HepG2 (cell line): ENCODE measurements around the gene NTF3. TPM values are rescaled to one million over a fixed set of nuclear protein-coding genes. Genes with fewer than 3 reads are reported as not detected.

ENCODE experiments used
- ATAC-seq: fragments of 200-7000 bp; cut with Tn5 transposase; 3 replicates; pipeline ENCODE4 v1.9.1; 2020; ENCODE audit warnings: mild to moderate bottlenecking, moderate library complexity
- BruUV-seq: library from RNA; stranded (reverse); fragments of 400-500 nt; replicated peaks from 2 replicates; lab custom pipeline; 2021; lab: Mats Ljungman, UMichigan
- CTCF ChIA-PET: fragments of 300-600 bp; formaldehyde crosslinking; extraction: SDS; loops from one replicate; lab custom pipeline; 2021; ENCODE audit warnings: low total read pairs, inconsistent platforms, low intra/inter-chr PET ratio; lab: Yijun Ruan, JAX
- POLR2A ChIA-PET: fragments of 350-600 bp; sonication (Branson Sonifier 250); formaldehyde crosslinking; loops from one replicate; lab custom pipeline; 2020; ENCODE audit warnings: antibody characterized with exemption, inconsistent platforms; lab: Yijun Ruan, JAX
- DNase-seq: peaks from one replicate; pipeline ENCODE4 v3.0.0-alpha.2; 2015; ENCODE audit warnings: low spot score
- FAIRE-seq: peaks from 3 replicates; lab custom pipeline; 2011; peaks lifted over from hg19 to GRCh38; lab: Jason Lieb, UNC
- H2AFZ ChIP-seq: one replicate; pipeline ENCODE4 v1.6.1; 2011; ENCODE audit warnings: low read length, inconsistent platforms
- H3K27ac ChIP-seq: fragments of 300-600 bp; 3 replicates; pipeline ENCODE4 v1.8.0; 2011; ENCODE audit warnings: mixed run types, mild to moderate bottlenecking, mixed read lengths, low read length, inconsistent platforms; ENCODE audit not compliant: insufficient read depth; ENCODE audit errors: extremely low read length
- H3K27me3 ChIP-seq, 2 experiments: fragments of 200-600 bp in 1 of 2; 2 replicates in 1 of 2; 3 replicates in 1 of 2; pipeline versions ENCODE4 v1.6.0 to v1.8.0; 2011; ENCODE audit warnings: low read length in 2 of 2, mild to moderate bottlenecking in 2 of 2, moderate library complexity in 2 of 2, inconsistent platforms in 1 of 2; ENCODE audit not compliant: insufficient read depth in 2 of 2, control insufficient read depth in 1 of 2
- H3K36me3 ChIP-seq, 2 experiments: fragments of 200-600 bp in 1 of 2; replicated peaks in 1 of 2; 2 replicates in 1 of 2; 3 replicates in 1 of 2; pipeline versions ENCODE4 v1.5.1 to v1.8.0; 2011; ENCODE audit warnings: low read length in 2 of 2, inconsistent platforms in 1 of 2; ENCODE audit not compliant: insufficient read depth in 2 of 2, control insufficient read depth in 1 of 2
- H3K4me1 ChIP-seq: 2 replicates; pipeline ENCODE4 v1.5.1; 2012; ENCODE audit warnings: low read length, inconsistent platforms; ENCODE audit not compliant: insufficient read depth
- H3K4me2 ChIP-seq: 2 replicates; pipeline ENCODE4 v1.6.0; 2011; ENCODE audit warnings: low read depth, low read length, inconsistent platforms
- H3K4me3 ChIP-seq, 3 experiments: fragments of 200-600 bp in 1 of 3; sonication (generic), shearing (Covaris generic) in 1 of 3; replicated peaks in 1 of 3; 2 replicates each; pipeline ENCODE4 v1.5.1; 2011 to 2016; ENCODE audit warnings: low read length in 3 of 3, inconsistent platforms in 2 of 3, low read depth in 2 of 3, mild to moderate bottlenecking in 2 of 3, control low read depth in 1 of 3, mixed read lengths in 1 of 3; ENCODE audit not compliant: insufficient read depth in 1 of 3
- H3K79me2 ChIP-seq: one replicate; pipeline ENCODE4 v1.6.1; 2011; ENCODE audit warnings: low read length, inconsistent platforms; ENCODE audit not compliant: insufficient read depth
- H3K9ac ChIP-seq: 2 replicates; pipeline ENCODE4 v1.6.0; 2011; ENCODE audit warnings: mild to moderate bottlenecking, low read depth, low read length, inconsistent platforms; ENCODE audit not compliant: insufficient read depth
- H3K9me3 ChIP-seq: 2 replicates; pipeline ENCODE4 v1.5.1; 2012; ENCODE audit warnings: mild to moderate bottlenecking, low read length
- H4K20me1 ChIP-seq: 2 replicates; pipeline ENCODE4 v1.6.0; 2011; ENCODE audit warnings: inconsistent platforms, mild to moderate bottlenecking, low read length, moderate library complexity; ENCODE audit not compliant: insufficient read depth
- ATF1 ChIP-seq: IDR thresholded peaks from 2 replicates; pipeline ENCODE4 v1.6.1; 2016; ENCODE audit warnings: mild to moderate bottlenecking, control low read depth
- FOXA1 ChIP-seq, 2 experiments: fragments of 450-650 bp in 1 of 2; sonication (generic) in 1 of 2; formaldehyde crosslinking in 1 of 2; IDR thresholded peaks; 2 replicates each; pipeline versions ENCODE4 v1.4.0 to v1.6.1; 2016 to 2020; ENCODE audit warnings: missing genetic modification reagents in 1 of 2
- PITX1 ChIP-seq: sonication (generic); formaldehyde crosslinking; IDR thresholded peaks from 2 replicates; pipeline ENCODE4 v1.5.1; 2020; ENCODE audit warnings: mild to moderate bottlenecking, missing genetic modification reagents
- SP2 ChIP-seq: sonication (generic); formaldehyde crosslinking; IDR thresholded peaks from 2 replicates; pipeline ENCODE4 v1.5.1; 2020; ENCODE audit warnings: mild to moderate bottlenecking, missing genetic modification reagents
- STAG1 ChIP-seq: sonication (generic); formaldehyde crosslinking; IDR thresholded peaks from 2 replicates; pipeline ENCODE4 v1.4.0; 2020; ENCODE audit warnings: missing genetic modification reagents
- SYNCRIP ChIP-seq: fragments of 200-400 bp; formaldehyde crosslinking; IDR thresholded peaks from 2 replicates; pipeline ENCODE4 v1.6.1; 2018; ENCODE audit warnings: mild to moderate bottlenecking, low read depth, low read length; ENCODE audit not compliant: insufficient read depth
- ZNF350 ChIP-seq: sonication (generic); formaldehyde crosslinking; IDR thresholded peaks from 2 replicates; pipeline ENCODE4 v1.4.0; 2020; ENCODE audit warnings: mild to moderate bottlenecking, low read depth, missing genetic modification reagents, borderline replicate concordance
- ZNF713 ChIP-seq: sonication (generic); formaldehyde crosslinking; IDR thresholded peaks from 2 replicates; pipeline ENCODE4 v1.4.0; 2020; ENCODE audit warnings: mild to moderate bottlenecking, missing genetic modification reagents
- WGBS: methylation state at CpG from one replicate; pipeline ENCODE4 v1.1.6; 2017; ENCODE audit warnings: low lambda C conversion rate; 5-methylcytosine and 5-hydroxymethylcytosine counted together
- in situ Hi-C: cut with HindIII; loops from 2 replicates; pipeline ENCODE4 v1.10.0; 2017; ENCODE audit warnings: low pct_unique_long_range_greater_than_20kb; ENCODE audit not compliant: extremely low pct_ligation_motif_present
- intact Hi-C: fragments of 100-400 bp; cut with micrococcal nuclease; formaldehyde crosslinking; loops from one replicate; pipeline ENCODE4 v1.10.0; 2022; ENCODE audit not compliant: unreplicated experiment
- polyA plus RNA-seq, 8 experiments: library from polyadenylated mRNA; depleted of rRNA in 3 of 8; stranded (reverse) in 7 of 8; unstranded in 1 of 8; fragments of >200 nt; fragmentation: Illumina TruSeq in 4 of 8; extraction: Trizol in 4 of 8; gene quantifications; 2 replicates each; pipeline versions ENCODE4 v1.2.1 to v1.2.3, GENCODE V29; 2011 to 2016; ENCODE audit warnings: low read depth in 4 of 8, missing spikeins in 1 of 8, mixed read lengths in 1 of 8; ENCODE audit not compliant: insufficient read depth in 1 of 8
- total RNA-seq, 5 experiments: library from RNA; depleted of rRNA; stranded (reverse); fragments of >200 nt; fragmentation: Illumina TruSeq; extraction: Trizol; gene quantifications; 2 replicates each; pipeline ENCODE4 v1.2.3, GENCODE V29; 2016; ENCODE audit warnings: low read depth in 1 of 5
- TF ChIP-seq, protein P1 (sequence below): sonication (generic); formaldehyde crosslinking; IDR thresholded peaks from 2 replicates; pipeline ENCODE4 v1.4.0; 2020; ENCODE audit warnings: mild to moderate bottlenecking, missing genetic modification reagents
- TF ChIP-seq, protein P2 (sequence below): sonication (generic); formaldehyde crosslinking; IDR thresholded peaks from 2 replicates; pipeline ENCODE4 v1.4.0; 2020; ENCODE audit warnings: missing genetic modification reagents, borderline replicate concordance
- TF ChIP-seq, protein P3 (sequence below): IDR thresholded peaks from 2 replicates; pipeline ENCODE4 v1.4.0; 2020; ENCODE audit warnings: mild to moderate bottlenecking, missing genetic modification reagents
- TF ChIP-seq, protein P4 (sequence below): sonication (generic); formaldehyde crosslinking; IDR thresholded peaks from 2 replicates; pipeline ENCODE4 v1.9.0; 2022; ENCODE audit warnings: low read depth, missing genetic modification reagents
- TF ChIP-seq, protein P5 (sequence below): sonication (generic); formaldehyde crosslinking; IDR thresholded peaks from 2 replicates; pipeline ENCODE4 v1.4.0; 2020; ENCODE audit warnings: missing genetic modification reagents

NTF3 gene
- total and polyA plus RNA-seq, 2 of the 13 experiments (the other 11 are each of a cell fraction or from before 2014, with no cell fraction given): not detected

DNA sequence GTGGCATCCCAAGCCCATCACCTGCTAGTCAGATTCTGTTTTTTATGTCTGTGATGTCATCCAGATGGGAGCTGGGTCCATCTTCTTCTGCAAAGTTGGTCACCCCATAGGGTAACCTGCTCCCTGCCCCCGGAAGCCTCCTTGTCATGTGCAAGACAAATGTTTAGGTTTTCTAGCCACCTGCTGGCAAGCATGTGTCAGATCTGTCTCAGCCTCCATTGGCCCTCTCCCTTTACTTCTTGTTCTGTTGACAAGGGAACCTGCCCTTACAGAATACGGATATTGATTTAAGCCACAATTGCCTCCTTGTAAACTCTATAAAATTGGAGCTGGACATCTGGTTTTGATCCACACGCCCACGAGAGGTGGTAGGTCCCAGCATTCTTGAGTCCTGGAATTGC is 7.5 kb downstream of the NTF3 start:
- H4K20me1 ChIP-seq: no peaks in the 10 kb centered on the region
- H3K4me1 ChIP-seq: no peaks in the 10 kb centered on the region
- DNase-seq (no peak), FAIRE-seq (no peak), ATAC-seq (no peak)
- intact Hi-C loops: no loop called here
- no peaks in the 10 kb centered on the region for H3K36me3 ChIP-seq
- H3K27ac ChIP-seq: no peak overlapping the region
- in situ Hi-C loops: no loop called here
- BruUV-seq: no TSS peak
- no peak overlapping the region for H3K4me3 ChIP-seq
- H3K9ac ChIP-seq: no peak overlapping the region
- peaks cover under 1 to 8% of the 10 kb centered on the region in 2 experiments; a peak in 2 of 5 replicates for H3K27me3 ChIP-seq
- ChIA-PET CTCF (no interaction called here), POLR2A (no interaction called here)
- no peak overlapping the region for H2AFZ ChIP-seq
- 0% methylated on average over 4 of the region's 4 CpGs for WGBS
- H3K79me2 ChIP-seq: no peaks in the 10 kb centered on the region
- H3K4me2 ChIP-seq: no peak overlapping the region
- no peaks in the 10 kb centered on the region for H3K9me3 ChIP-seq
- TF ChIP-seq, protein P1, sequence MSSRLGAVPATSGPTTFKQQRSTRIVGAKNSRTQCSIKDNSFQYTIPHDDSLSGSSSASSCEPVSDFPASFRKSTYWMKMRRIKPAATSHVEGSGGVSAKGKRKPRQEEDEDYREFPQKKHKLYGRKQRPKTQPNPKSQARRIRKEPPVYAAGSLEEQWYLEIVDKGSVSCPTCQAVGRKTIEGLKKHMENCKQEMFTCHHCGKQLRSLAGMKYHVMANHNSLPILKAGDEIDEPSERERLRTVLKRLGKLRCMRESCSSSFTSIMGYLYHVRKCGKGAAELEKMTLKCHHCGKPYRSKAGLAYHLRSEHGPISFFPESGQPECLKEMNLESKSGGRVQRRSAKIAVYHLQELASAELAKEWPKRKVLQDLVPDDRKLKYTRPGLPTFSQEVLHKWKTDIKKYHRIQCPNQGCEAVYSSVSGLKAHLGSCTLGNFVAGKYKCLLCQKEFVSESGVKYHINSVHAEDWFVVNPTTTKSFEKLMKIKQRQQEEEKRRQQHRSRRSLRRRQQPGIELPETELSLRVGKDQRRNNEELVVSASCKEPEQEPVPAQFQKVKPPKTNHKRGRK (CRISPR knock-in tag): no peak
- TF ChIP-seq ATF1: no peak
- no peak for TF ChIP-seq ZNF713 (CRISPR knock-in tag)
- no peak for TF ChIP-seq FOXA1 (IDR thresholded peaks at IDR 0.05)
- TF ChIP-seq FOXA1 (CRISPR knock-in tag; IDR thresholded peaks at IDR 0.05): no peak
- TF ChIP-seq STAG1: no peak
- TF ChIP-seq, protein P2, sequence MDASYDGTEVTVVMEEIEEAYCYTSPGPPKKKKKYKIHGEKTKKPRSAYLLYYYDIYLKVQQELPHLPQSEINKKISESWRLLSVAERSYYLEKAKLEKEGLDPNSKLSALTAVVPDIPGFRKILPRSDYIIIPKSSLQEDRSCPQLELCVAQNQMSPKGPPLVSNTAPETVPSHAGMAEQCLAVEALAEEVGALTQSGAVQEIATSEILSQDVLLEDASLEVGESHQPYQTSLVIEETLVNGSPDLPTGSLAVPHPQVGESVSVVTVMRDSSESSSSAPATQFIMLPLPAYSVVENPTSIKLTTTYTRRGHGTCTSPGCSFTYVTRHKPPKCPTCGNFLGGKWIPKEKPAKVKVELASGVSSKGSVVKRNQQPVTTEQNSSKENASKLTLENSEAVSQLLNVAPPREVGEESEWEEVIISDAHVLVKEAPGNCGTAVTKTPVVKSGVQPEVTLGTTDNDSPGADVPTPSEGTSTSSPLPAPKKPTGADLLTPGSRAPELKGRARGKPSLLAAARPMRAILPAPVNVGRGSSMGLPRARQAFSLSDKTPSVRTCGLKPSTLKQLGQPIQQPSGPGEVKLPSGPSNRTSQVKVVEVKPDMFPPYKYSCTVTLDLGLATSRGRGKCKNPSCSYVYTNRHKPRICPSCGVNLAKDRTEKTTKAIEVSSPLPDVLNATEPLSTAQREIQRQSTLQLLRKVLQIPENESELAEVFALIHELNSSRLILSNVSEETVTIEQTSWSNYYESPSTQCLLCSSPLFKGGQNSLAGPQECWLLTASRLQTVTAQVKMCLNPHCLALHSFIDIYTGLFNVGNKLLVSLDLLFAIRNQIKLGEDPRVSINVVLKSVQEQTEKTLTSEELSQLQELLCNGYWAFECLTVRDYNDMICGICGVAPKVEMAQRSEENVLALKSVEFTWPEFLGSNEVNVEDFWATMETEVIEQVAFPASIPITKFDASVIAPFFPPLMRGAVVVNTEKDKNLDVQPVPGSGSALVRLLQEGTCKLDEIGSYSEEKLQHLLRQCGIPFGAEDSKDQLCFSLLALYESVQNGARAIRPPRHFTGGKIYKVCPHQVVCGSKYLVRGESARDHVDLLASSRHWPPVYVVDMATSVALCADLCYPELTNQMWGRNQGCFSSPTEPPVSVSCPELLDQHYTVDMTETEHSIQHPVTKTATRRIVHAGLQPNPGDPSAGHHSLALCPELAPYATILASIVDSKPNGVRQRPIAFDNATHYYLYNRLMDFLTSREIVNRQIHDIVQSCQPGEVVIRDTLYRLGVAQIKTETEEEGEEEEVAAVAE: no peak
- TF ChIP-seq, protein P3, sequence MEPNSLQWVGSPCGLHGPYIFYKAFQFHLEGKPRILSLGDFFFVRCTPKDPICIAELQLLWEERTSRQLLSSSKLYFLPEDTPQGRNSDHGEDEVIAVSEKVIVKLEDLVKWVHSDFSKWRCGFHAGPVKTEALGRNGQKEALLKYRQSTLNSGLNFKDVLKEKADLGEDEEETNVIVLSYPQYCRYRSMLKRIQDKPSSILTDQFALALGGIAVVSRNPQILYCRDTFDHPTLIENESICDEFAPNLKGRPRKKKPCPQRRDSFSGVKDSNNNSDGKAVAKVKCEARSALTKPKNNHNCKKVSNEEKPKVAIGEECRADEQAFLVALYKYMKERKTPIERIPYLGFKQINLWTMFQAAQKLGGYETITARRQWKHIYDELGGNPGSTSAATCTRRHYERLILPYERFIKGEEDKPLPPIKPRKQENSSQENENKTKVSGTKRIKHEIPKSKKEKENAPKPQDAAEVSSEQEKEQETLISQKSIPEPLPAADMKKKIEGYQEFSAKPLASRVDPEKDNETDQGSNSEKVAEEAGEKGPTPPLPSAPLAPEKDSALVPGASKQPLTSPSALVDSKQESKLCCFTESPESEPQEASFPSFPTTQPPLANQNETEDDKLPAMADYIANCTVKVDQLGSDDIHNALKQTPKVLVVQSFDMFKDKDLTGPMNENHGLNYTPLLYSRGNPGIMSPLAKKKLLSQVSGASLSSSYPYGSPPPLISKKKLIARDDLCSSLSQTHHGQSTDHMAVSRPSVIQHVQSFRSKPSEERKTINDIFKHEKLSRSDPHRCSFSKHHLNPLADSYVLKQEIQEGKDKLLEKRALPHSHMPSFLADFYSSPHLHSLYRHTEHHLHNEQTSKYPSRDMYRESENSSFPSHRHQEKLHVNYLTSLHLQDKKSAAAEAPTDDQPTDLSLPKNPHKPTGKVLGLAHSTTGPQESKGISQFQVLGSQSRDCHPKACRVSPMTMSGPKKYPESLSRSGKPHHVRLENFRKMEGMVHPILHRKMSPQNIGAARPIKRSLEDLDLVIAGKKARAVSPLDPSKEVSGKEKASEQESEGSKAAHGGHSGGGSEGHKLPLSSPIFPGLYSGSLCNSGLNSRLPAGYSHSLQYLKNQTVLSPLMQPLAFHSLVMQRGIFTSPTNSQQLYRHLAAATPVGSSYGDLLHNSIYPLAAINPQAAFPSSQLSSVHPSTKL (CRISPR knock-in tag): no peak
- TF ChIP-seq, protein P4, sequence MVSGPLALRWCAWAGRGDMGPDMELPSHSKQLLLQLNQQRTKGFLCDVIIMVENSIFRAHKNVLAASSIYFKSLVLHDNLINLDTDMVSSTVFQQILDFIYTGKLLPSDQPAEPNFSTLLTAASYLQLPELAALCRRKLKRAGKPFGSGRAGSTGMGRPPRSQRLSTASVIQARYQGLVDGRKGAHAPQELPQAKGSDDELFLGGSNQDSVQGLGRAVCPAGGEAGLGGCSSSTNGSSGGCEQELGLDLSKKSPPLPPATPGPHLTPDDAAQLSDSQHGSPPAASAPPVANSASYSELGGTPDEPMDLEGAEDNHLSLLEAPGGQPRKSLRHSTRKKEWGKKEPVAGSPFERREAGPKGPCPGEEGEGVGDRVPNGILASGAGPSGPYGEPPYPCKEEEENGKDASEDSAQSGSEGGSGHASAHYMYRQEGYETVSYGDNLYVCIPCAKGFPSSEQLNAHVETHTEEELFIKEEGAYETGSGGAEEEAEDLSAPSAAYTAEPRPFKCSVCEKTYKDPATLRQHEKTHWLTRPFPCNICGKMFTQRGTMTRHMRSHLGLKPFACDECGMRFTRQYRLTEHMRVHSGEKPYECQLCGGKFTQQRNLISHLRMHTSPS (CRISPR knock-in tag): no peak
- no peak for TF ChIP-seq SYNCRIP
- TF ChIP-seq PITX1 (CRISPR knock-in tag): no peak
- no peak for TF ChIP-seq SP2
- TF ChIP-seq ZNF350 (CRISPR knock-in tag): no peak
- TF ChIP-seq, protein P5, sequence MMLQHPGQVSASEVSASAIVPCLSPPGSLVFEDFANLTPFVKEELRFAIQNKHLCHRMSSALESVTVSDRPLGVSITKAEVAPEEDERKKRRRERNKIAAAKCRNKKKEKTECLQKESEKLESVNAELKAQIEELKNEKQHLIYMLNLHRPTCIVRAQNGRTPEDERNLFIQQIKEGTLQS (CRISPR knock-in tag): no peak
